HS-5 (cell line): ENCODE data around the gene GIMAP8.
"Not testable (repeated sequence)": the region's sequence is repeated elsewhere in the genome, so short reads cannot be mapped to it uniquely, and the experiment has no call there.

Experiments used
- DNase-seq: peaks from one replicate; pipeline ENCODE4 v3.0.0-alpha.2; 2012; ENCODE audit warnings: low read depth

GIMAP8 gene

DNA sequence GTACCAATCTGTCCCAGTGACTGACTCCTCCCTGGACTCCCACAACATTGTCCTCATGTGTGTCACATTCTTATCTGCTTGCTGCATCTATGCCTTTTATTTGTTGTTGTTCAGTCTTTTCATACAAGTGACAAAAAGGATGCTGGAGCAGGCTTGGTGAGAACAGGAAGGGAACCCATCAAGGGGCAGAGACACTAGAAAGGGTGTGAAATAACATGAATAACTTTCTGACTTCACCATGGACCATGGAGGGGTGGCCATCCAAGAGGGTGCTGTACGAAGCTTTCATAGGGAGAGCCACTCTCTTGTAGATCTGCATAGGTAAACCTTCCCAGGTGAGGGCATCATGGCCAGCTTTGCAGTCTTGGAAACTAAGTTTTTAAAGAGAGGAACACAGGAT lies 14.5 kb downstream of the GIMAP8 start:
- DNase-seq: no peak

DNA sequence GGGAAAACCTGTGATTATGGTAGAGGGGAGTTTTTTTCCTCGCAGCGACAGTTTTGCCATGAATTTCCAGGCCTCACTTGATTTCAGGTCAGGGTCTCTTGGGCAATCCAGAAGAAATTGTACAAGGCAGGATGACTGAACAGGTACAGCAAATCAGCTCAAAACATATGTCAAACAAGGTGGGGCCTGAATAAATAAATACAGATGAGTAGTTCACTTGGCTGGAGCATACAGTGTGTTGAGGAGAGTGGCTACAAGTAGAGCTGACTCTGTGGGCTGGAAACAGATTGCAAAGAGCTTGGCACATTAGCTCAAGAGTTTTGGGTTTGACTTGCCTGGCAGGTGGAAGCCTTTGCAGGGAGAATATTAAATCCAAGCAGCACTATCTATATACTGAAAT lies 15.0 kb downstream of the GIMAP8 start:
- DNase-seq: no peak

DNA sequence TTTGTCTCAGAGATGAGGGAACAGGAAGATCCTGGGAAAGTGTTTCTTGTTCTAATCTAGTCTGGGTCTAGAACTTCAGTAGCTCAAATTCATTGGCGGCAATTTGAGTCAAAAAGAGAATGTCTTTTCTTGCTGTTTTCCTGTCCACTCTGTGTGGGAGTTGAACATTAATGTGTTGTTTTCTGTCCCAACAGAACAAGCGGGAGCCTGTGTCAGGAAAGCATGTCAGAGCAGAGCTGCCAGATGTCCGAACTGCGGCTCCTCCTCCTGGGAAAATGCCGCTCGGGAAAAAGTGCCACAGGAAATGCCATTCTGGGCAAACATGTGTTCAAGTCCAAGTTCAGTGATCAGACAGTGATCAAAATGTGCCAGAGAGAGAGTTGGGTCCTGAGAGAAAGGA lies 16.0 kb downstream of the GIMAP8 start:
- DNase-seq: no peak

DNA sequence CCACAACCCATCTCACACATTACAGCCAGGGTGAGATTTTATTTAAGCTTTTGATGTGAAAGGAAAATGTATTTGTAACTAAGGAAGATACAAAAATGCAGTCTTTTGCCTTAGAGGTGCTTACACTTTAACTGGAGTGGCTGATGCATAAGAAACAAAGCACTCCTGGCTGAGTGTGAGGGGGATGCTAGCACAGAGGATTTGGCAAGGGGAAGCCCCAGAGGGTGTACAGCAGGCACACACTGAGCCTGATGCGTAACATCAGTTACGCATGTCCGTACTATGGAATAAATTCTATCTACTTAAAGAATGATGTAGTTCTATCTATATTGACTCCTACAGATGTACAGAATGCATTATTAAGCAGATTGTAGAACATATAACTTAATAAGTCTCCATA lies 17.8 kb downstream of the GIMAP8 start:
- DNase-seq: no peak

DNA sequence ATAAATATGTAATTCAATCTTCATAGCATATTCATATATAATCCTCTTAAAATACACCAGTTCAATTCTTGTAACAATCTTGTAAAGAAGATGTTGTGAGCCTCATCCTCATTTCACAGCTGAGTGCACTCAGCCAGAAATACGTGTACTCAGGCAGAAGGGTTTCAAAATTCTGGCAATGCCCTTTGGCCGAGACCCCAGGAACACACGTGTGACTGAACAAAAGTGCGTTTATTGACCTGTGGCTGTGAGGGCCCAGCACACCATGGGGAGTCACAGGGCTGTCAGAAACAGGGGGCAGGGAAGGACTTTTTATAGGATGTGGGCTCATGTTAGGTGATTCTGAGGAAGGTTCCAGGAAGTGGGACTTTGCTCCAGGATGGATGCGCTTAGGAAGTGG lies 21.5 kb downstream of the GIMAP8 start:
- no peak for DNase-seq

DNA sequence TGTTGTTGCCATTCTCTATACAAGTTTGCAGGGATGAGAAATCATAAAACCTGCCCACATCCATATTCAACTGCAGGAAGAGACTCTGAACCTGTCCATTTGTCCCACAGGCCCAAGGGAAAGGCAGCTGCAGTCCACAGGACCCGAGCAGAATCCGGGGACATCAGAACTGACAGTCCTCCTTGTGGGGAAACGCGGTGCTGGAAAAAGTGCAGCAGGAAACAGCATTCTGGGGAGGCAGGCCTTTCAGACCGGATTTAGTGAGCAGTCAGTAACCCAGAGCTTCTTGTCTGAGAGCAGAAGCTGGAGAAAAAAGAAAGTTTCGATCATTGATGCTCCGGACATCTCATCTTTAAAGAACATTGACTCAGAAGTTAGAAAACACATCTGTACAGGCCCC lies 23.5 kb downstream of the GIMAP8 start:
- no peak for DNase-seq

DNA sequence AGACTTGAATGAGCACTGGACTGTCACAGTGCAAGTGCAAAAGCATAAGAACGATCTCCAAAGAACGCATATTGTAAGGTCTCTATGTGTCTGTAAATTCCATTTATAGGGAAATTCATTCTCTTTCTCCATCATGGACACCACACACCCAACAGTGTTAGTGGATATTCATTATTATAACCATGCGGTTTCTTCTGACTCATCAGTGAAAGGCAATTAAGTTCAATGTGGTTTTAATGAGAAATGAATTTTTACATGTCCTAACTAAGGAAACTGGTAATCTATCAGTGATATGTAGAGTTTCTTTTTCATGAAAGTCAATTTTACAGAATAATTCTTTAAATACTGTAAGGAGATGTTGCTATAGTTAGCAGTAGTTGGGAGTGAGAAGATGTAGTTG lies 25.9 kb downstream of the GIMAP8 start:
- DNase-seq: no peak

DNA sequence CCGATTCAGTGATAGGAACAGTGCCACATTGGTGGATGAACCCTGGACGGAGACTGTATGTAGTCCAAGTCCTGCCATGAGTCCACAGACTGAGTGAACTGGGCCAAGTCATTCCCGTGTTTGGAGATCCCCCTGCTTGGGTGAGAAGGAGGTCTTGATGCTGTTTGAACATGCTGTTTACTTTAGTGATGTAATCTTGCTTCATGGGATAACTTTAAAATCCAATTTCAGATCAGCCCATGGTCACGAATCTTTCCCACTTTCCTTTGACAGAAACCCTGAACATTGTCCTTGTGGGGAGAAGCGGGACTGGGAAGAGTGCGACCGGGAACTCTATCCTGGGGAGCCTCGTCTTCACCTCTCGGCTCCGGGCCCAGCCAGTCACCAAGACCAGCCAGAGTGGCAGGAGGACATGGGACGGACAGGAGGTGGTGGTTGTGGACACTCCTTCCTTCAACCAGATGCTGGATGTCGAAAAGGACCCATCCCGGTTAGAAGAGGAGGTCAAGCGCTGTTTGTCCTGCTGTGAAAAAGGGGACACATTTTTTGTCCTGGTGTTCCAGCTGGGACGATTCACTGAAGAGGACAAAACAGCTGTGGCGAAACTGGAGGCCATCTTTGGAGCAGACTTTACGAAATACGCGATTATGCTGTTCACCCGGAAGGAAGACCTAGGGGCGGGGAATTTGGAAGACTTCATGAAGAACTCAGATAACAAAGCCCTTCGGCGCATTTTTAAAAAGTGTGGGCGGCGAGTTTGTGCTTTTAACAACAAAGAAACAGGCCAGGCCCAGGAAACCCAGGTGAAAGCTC lies 26.6 kb downstream of the GIMAP8 start:
- no peak for DNase-seq

DNA sequence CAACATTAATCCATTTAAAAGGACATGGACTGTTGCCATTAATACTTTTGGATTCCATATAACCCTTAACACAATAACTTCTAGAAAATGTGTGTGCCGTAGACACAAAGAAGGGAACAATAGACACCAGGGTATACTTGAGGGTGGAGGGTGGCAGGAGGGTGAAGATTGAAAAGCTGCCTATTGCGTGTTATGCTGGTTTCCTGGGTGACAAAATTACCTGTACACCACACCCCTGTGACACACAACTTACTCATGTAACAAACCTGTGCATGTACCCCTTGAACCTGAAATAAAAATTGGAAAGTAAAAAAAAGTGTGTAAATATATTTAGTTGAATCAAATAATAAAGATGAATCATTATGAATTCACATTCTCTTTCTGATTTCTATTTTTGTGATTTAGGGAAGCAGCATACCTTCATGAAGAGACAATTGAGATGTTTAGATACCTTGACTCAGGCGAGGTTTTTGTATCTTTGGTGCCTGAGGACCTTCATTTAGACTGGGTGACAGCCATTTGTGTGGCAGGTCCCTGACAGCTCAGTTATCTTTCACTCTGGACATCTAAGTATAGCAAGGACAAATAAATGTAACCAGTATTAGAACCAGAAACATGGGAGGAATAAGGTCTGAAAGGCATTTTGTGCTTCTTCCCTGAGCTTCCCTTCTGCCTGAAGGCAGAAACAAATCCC lies 28.7 kb downstream of the GIMAP8 start:
- DNase-seq: no peak

DNA sequence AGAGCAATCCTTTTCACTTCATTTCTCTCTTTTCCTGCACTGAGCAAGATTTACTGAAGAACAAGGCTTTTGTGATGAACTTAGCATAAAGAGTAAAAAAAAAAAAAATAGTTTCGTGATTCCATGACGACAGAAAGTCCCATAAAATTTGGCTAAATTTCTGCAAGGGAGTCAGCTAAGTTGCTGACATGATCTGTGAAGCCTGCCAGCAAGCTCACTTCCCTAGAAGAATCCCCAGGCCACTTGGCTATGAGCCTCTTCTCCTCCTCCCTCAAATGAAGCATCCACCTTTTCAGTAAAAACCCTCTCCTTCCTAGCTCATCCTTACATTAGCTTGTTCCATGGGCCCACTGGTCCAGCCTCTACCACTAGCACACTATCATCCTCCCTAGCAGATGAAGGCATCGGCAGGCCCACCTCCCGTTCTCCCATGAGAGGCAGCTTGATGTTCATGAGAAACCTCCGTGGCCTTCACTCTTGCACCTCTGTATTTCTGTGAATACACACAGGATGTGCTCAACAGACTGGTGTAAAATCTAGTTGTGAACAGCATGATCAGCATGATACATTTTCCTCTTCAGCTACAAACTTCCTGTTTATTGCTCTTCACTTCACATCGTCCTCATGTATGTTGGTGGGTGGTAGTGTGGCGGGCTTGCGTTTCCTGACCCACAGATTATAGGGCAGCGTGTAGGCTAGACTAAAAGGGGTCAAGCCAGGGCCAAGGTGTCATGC lies 30.9 kb downstream of the GIMAP8 start:
- no peak for DNase-seq

DNA sequence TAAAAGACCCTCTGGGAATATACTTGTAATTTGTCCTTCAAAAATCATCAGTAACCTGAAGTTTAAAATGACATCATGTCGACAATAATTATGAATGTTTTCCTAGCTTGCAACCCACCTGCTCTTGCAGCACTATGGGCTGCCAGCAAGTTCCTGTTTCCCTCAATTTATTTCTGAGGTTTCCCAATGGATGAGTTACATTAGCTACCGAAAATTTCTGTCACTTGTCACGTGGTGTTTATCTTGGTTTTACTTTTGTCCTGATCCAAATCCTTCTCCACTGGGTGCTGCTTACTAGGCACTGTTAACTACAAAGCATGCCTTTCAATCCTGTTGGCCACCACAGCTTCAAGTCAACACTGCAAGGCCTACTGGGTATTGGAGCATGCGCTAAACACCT lies 31.5 kb downstream of the GIMAP8 start:
- DNase-seq: no peak

DNA sequence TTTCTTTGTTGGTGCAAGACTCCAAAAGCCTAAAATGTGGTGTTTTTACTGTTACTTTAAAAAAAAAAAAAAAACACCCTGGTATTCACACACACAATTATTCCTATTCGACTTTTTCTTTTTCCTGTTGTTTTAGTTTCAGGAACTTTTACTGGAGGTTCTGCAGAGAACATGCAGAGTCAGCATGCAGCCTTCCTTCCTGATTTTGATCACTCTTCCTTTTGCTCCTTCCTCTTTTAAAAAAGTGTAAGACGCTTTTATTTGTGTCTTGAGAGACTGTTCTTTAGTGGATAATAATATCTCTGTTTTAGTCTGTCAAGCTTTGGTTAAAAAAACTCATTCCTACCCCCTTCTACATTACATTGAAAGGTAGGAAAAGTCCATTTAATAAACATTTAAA lies 33.1 kb downstream of the GIMAP8 start:
- DNase-seq: not testable (repeated sequence)

DNA sequence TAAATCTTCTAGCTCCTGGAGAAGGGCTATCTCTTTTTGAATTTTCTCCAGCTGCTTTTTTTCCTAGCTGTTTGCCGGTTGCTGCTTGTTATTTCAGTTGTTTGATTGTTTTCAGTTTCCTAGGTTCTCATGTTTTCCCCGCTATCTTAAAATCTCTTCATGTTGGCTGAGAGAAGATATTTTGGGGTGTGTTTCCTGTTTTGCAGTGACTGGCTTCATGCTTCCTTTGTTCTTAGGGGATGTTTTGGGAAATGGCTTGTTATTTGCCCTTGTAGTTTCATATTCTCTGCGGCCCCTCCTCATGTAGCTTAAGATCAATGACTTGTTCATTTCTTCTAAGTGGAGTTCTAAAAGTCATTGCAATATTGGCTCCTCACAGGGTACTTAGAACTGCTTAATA lies 33.6 kb downstream of the GIMAP8 start:
- DNase-seq: not testable (repeated sequence)

DNA sequence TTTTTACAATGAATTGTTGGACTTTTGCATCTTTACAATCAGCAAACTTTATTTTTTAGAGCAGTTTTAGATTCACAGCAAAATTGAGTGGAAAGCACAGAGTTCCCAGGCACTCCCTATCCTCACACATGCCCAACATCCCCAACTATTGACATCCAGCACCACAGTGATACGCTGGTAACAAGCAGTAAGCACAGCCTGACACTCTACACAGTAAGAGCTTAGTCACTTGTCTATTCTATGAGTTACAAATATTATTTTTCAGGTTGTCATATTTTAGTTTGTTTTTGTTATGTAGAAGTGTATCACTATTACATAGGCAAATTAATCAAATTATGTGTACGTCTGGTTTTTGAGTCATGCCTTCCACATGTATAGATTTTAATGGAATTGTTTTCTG lies 37.2 kb downstream of the GIMAP8 start:
- DNase-seq: no peak

DNA sequence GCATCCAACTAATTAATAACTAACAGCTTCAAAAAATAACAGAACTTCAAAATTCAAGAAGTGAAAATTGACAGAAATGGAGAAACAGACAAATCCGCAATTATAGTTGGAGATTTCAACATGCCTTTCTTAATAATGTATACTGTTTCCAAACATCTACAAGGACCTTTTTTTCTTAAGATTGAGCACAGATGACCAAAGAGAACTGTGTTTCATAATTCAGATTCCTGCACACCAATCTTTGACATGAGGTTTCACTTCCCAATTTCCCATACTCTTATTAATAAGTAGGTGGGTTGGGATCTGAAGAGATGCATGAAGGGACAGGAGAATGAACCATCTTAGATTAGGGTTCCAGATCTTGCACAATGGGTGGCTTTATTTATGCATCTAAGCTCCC lies 39.4 kb downstream of the GIMAP8 start:
- DNase-seq: no peak

DNA sequence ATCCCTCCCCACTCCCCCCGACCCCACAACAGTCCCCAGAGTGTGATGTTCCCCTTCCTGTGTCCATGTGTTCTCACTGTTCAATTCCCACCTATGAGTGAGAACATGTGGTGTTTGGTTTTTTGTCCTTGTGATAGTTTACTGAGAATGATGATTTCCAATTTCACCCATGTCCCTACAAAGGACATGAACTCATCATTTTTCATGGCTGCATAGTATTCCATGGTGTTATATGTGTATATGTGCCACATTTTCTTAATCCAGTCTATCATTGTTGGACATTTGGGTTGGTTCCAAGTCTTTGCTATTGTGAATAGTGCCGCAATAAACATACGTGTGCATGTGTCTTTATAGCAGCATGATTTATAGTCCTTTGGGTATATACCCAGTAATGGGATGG lies 43.0 kb downstream of the GIMAP8 start:
- not testable (repeated sequence) for DNase-seq

DNA sequence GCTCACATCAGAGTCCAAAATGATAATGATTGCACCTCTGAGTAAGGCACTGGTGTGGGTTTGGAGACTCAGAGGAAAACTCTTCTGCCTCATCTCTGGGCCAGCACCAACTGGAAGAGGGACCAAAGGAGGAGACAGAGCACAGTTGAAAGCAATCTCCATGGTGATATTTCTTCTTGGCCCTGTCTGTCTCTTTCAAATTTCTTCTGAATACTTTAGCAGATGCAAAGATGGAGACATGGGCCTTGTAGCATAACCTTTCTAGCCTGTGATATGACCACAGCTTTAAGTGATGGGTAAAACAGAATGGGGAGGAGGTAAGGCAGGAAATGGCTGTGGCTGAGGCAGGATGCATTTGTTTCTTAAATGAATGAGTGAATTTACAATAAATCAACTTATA lies 52.1 kb downstream of the GIMAP8 start:
- no peak for DNase-seq

DNA sequence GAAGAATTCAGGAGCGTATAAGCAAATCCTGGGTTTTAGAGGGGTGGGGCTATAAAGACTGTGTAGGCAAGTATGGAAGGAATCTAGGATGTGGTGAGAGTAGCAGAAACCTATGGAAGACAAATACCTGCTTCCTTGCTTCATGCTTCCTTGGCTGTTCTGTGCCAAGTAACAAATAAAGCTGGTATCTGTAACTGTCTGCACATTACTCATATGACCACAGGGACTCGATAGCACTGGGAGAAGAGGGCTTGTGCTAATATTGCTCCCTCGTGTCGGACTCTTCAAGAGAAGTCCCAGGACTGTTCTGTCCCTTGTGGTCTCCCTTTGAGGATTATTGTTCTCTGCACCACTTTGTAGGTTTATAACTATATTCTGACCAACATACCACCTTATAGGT lies 52.7 kb downstream of the GIMAP8 start:
- DNase-seq: no peak

DNA sequence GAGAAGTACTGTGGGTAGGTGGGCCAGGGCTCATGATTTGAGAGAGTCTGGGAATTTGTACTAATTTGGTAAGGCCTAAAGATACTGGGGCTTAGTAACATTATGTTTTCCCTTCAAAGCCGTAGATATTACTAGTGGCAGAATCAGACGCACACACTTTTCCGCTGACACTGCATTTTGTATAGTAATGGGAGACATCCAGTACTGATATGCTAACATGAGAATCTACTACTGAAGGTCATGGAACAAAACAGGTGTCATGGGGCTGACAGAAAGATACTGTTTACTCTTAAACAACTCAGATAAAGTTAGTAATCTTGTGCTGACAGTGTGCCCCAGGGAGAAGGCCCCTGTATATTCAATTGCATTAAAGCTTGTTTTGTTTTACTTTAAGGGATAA lies 53.2 kb downstream of the GIMAP8 start:
- no peak for DNase-seq

DNA sequence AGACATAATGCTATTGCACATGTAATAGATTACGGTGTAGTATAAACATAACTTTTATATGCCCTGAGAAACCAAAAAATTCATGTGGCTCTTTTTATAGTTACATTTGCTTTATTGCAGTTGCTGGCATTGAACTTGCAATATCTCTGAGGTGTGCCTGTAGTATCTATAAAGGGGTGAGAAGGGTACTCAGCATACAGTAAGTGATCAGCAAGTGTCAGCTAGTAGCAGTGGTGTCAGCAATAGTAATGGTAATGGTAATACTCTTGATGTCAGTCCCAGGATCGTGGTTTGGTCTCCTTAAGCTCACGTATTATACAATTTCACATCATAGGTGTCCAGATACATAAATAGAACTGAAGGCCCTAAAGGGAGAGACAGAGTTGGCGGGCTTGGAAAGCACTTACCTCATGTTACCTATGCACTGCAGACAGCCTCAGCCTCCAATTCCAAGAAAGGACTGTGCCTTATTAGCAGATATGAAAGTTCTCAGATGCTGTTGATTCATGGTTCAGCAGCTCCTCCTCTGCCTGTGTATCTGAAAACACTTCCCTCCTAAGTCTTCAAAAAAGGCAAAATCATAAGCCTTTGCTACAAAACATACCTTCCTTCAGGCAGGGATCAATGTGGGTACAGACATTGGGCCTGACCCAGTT lies 57.6 kb downstream of the GIMAP8 start:
- no peak for DNase-seq

DNA sequence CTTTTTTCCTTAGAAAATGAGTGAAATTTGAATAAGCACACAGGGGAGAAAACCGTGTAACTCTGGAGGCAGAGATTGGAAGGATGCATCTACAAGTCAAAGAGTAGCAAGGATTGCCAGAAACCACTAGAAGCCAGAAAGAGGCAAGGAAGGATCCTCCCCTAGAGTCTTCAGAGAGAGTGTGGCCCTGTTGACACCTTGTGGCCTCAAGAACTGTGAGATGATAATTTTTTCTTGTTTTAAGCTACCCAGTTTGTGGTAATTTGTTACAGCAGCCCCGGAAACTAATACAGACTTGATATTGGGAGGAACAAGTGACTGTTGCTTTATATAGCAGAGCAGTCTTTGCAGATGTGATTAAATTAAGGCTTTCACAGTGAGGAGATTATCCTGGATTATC lies 60.6 kb downstream of the GIMAP8 start:
- DNase-seq: no peak

DNA sequence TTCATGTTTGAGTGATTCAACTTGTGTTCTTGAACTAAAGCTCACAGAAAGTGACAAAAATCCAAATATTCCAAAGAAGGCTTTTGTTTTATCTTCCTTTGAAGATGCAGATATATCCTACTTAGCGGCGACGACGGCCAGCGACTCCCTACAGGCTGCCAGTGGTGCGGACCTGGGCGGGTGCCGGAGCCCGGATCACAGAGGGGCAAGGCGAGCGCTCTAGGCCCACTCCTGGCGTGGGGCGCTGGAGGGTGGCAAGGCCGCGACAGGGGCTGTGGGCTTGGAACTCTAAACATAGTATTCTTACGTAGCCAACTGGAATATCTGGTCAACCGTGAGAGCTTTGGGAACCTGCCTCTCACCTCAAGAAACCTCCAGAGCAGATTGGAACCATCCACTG lies 63.3 kb downstream of the GIMAP8 start:
- DNase-seq: no peak
